Calu3 (cell line): ENCODE data around the gene HS3ST4. TPM values are rescaled to one million over a fixed set of nuclear protein-coding genes. Genes with fewer than 3 reads are reported as not detected.

ENCODE experiments used
- BruUV-seq: library from RNA; stranded (reverse); fragments of 400-500 nt; replicated peaks from 2 replicates; lab custom pipeline; 2021; lab: Mats Ljungman, UMichigan
- CTCF ChIA-PET: fragments of 300-600 bp; sonication (Branson Sonifier 250); formaldehyde crosslinking; loops from one replicate; lab custom pipeline; 2022; ENCODE audit warnings: antibody characterized with exemption; lab: Charles Lee
- DNase-seq: peaks from one replicate; pipeline ENCODE4 v3.0.0; 2022
- H3K27ac Mint-ChIP-seq: one replicate; pipeline ENCODE4 v1.8.0; 2022; ENCODE audit warnings: mixed read lengths; ENCODE audit not compliant: unreplicated experiment
- H3K27me3 Mint-ChIP-seq: one replicate; pipeline ENCODE4 v1.8.0; 2022; ENCODE audit warnings: mixed read lengths; ENCODE audit not compliant: unreplicated experiment
- H3K36me3 Mint-ChIP-seq: one replicate; pipeline ENCODE4 v1.8.0; 2022; ENCODE audit warnings: mild to moderate bottlenecking, moderate library complexity, mixed read lengths; ENCODE audit not compliant: insufficient read depth, unreplicated experiment
- H3K4me1 Mint-ChIP-seq: one replicate; pipeline ENCODE4 v1.8.0; 2022; ENCODE audit warnings: mild to moderate bottlenecking, low read depth, mixed read lengths; ENCODE audit not compliant: unreplicated experiment
- H3K4me3 Mint-ChIP-seq: one replicate; pipeline ENCODE4 v1.8.0; 2022; ENCODE audit warnings: mild to moderate bottlenecking, low read depth, moderate library complexity, mixed read lengths; ENCODE audit not compliant: unreplicated experiment
- H3K9me3 Mint-ChIP-seq: one replicate; pipeline ENCODE4 v1.8.0; 2022; ENCODE audit warnings: low read depth, mixed read lengths; ENCODE audit not compliant: unreplicated experiment
- CTCF ChIP-seq: fragments of 200-600 bp; IDR thresholded peaks from one replicate; pipeline ENCODE4 v1.8.0; 2022; ENCODE audit warnings: antibody characterized with exemption; ENCODE audit not compliant: unreplicated experiment
- intact Hi-C: fragments of 100-400 bp; cut with micrococcal nuclease; formaldehyde crosslinking; loops from one replicate; pipeline ENCODE4 v1.10.0; 2022; ENCODE audit not compliant: unreplicated experiment
- total RNA-seq: library from RNA; stranded (reverse); gene quantifications from 2 replicates; pipeline ENCODE4 v1.2.3, GENCODE V29; 2022

The HS3ST4 gene
- total RNA-seq, 1 experiment from 2014 or later = not detected

DNA sequence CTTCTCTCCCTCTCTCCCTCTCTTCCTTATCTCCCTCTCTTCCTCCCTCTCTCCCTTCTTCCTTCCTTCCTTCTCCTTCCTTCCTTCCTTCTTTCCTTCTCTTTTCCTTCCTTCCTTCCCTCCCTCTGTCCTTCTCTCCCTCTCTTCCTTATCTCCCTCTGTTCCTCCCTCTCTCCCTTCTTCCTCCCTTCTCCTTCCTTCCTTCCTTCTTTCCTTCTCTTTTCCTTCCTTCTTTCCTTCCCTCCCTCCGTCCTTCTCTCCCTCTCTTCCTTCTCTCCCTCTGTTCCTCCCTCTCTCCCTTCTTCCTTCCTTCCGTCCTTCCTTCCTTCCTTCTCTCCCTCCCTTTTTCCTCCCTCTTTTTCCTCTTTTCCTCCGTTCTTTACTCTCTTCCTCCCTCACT lies 38.6 kb downstream of the HS3ST4 start:
- Mint-ChIP-seq H3K9me3 (no peaks in the 10 kb centered on the region), H3K4me3 (no peak overlapping the region), H3K36me3 (no peaks in the 10 kb centered on the region), H3K27me3 (no peaks in the 10 kb centered on the region), H3K27ac (no peak overlapping the region), H3K4me1 (no peaks in the 10 kb centered on the region)
- intact Hi-C loops = no loop called here
- no TSS peak for BruUV-seq
- CTCF ChIA-PET = interaction anchor here (0.8 kb wide), 1 partner anchor 1255 kb away, joined by 6 read pairs; no protein-coding TSS in a partner anchor
- TF ChIP-seq CTCF = no peak
- DNase-seq = no peak

GRCh38 chr16:25734430-25735385 lies 42.9 kb downstream of the HS3ST4 start:
- no peaks in the 10 kb centered on the region for H3K4me1 Mint-ChIP-seq
- no peaks in the 10 kb centered on the region for H3K36me3 Mint-ChIP-seq
- CTCF ChIA-PET = no interaction called here
- TF ChIP-seq CTCF = no peak
- H3K27ac Mint-ChIP-seq = no peak overlapping the region
- H3K4me3 Mint-ChIP-seq = no peak overlapping the region
- intact Hi-C loops = no loop called here
- DNase-seq = no peak
- no TSS peak for BruUV-seq
- H3K9me3 Mint-ChIP-seq = no peaks in the 10 kb centered on the region
- H3K27me3 Mint-ChIP-seq = no peaks in the 10 kb centered on the region

DNA sequence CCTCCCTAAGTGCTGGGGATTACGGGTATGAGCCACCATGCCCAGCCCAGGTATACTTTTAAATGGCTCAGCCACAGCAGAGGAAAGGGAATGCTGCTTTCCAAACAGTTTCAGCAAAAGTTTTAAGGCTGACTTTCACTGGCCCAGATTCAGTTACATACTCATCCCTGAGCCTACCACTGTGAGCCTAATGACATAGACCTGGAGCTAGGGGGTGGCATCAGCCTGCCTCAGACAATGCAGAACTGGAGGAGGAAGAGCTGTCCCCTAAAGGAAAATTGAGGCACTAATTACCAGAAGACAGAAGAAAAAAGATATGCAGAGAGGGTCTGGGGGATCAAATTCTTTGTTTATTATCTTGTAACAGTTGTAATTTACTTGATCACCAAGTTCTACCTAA lies 43.9 kb downstream of the HS3ST4 start:
- BruUV-seq = no TSS peak
- Mint-ChIP-seq H3K27ac (no peak overlapping the region), H3K27me3 (no peaks in the 10 kb centered on the region), H3K4me3 (no peak overlapping the region), H3K4me1 (no peaks in the 10 kb centered on the region), H3K9me3 (no peaks in the 10 kb centered on the region), H3K36me3 (no peaks in the 10 kb centered on the region)
- DNase-seq = no peak
- CTCF ChIA-PET = no interaction called here
- intact Hi-C loops = no loop called here
- no peak for TF ChIP-seq CTCF

- intact Hi-C loops = no loop called here
- TF ChIP-seq CTCF = no peak
- Mint-ChIP-seq H3K9me3 (peaks cover 14% of the 10 kb centered on the region), H3K4me1 (no peaks in the 10 kb centered on the region), H3K27me3 (no peaks in the 10 kb centered on the region), H3K27ac (no peak overlapping the region), H3K4me3 (no peak overlapping the region), H3K36me3 (no peaks in the 10 kb centered on the region)
- no TSS peak for BruUV-seq
- CTCF ChIA-PET = no interaction called here
- DNase-seq = no peak
These were observed 55.5 kb downstream of the HS3ST4 start for GRCh38 chr16:25747160-25747758.
